SU-DHL-6 (cell line): ENCODE results near the gene PDZD7.

Experiments used
- CTCF ChIP-seq: fragments of 200-600 bp; sonication (generic); IDR thresholded peaks from one replicate; pipeline ENCODE4 v1.5.1; 2017; ENCODE audit warnings: antibody characterized with exemption, mild to moderate bottlenecking, low read length, moderate library complexity; ENCODE audit not compliant: insufficient read depth, poor library complexity, severe bottlenecking
- EZH2phosphoT487 ChIP-seq: fragments of 200-600 bp; sonication (generic), shearing (Covaris generic); conservative IDR thresholded peaks from 2 replicates; pipeline ENCODE4 v1.6.1; 2018; ENCODE audit warnings: mild to moderate bottlenecking, antibody characterized with exemption, low read length, moderate library complexity, mixed read lengths

DNA sequence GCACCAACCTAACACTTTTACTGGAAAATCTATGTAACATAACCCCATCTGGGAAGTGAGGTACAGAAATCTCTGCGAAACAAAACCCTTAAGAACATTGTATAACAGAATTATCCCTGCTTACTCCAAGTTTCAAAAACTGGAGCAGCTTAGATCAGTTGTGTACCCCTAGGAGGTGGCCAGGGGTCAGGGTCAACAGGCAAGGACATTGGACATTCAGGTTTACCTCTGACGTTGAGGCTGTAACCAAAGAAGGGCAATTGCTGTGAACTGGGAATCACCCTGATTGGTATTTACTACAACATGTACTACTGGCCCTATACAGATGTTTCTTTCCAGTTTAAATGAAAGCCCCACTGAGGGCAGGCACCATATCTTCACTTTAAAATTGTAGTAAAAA, 13.2 kb upstream of the PDZD7 start:
- TF ChIP-seq CTCF (no peak), EZH2phosphoT487 (no peak)
